ENCODE data around the gene SLC28A1. TPM values are rescaled to one million over a fixed set of nuclear protein-coding genes. Genes with fewer than 3 reads are reported as not detected.

SLC28A1 gene
- polyA plus RNA-seq, 1 of the 3 experiments (the other 2 are of a cell fraction): not detected

- Histone ChIP-seq H3K9me3 (no peaks in the 10 kb centered on the region), H4K20me1 (ENCODE audit: insufficient read depth) (no peaks in the 10 kb centered on the region), H3K4me1 (ENCODE audit: control insufficient read depth in 1 of 2, insufficient read depth in 2 of 2, low read depth in 1 of 2, low read length in 1 of 2) (peaks cover 0 to 7% of the 10 kb centered on the region in 2 experiments; a peak in 3 of 4 replicates), H3K79me2 (ENCODE audit: insufficient read depth) (no peaks in the 10 kb centered on the region), H3K27me3 (ENCODE audit: insufficient read depth) (no peaks in the 10 kb centered on the region), H3K4me2 (peak overlapping the region; percentile 35; the same call in 1 of the 2 replicates), H3K36me3 (replicated peaks in 1 of 2; ENCODE audit: control insufficient read depth in 1 of 2, insufficient read depth in 2 of 2, low read length in 1 of 2) (no peaks in the 10 kb centered on the region), H2AFZ (ENCODE audit: low read depth) (no peak overlapping the region; the same call in 1 of the 2 replicates), H3K9ac (peak overlapping the region; percentile 26; the same call in 1 of the 2 replicates), H3K9me2 (no peaks in the 10 kb centered on the region), H3K27ac (ENCODE audit: low read depth in 2 of 2, low read length in 1 of 2) (peak overlapping the region in 1 of 2 experiments; percentile 95; a peak in 2 of 4 replicates), H3F3A (replicated peaks; ENCODE audit: insufficient read depth) (peaks cover 23% of the 10 kb centered on the region), H3K4me3 (ENCODE audit: low read depth in 2 of 2, low read length in 1 of 2) (peak overlapping the region in 1 of 2 experiments; percentile 5; a peak in 1 of 4 replicates)
- WGBS (ENCODE audit: low lambda C conversion rate): 45% methylated on average over 4 of the region's 4 CpGs
- POLR2A ChIA-PET: no interaction called here
- DNase-seq: no peak
- CTCF ChIA-PET: interaction anchor here (0.5 to 1.4 kb wide), 6 partner anchors 20 to 361 kb away, joined by 3 to 7 read pairs (median 3); no protein-coding TSS in a partner anchor
- TF ChIP-seq GATA2 (CRISPR knock-in tag; IDR thresholded peaks at IDR 0.05) (no peak), MAX (IDR thresholded peaks at IDR 0.05; ENCODE audit: low read depth) (peak; percentile 29; the same call in 1 of the 2 replicates), RFX5 (IDR thresholded peaks at IDR 0.05; ENCODE audit: low read length) (no peak), GABPA (IDR thresholded peaks at IDR 0.05; ENCODE audit: low read depth) (no peak), NFIC (IDR thresholded peaks at IDR 0.05; ENCODE audit: borderline replicate concordance) (peak; percentile 88), PBX3 (IDR thresholded peaks at IDR 0.05) (peak; percentile 93), USF1 (IDR thresholded peaks at IDR 0.05; ENCODE audit: borderline replicate concordance, low read depth) (0 out of 2 replicates have a peak, but pooled peaks have one; percentile 27), USF2 (IDR thresholded peaks at IDR 0.05; ENCODE audit: borderline replicate concordance, low read depth, low read length) (no peak), SMC3 (IDR thresholded peaks at IDR 0.05; ENCODE audit: low read depth, low read length) (no peak), MEF2A (IDR thresholded peaks at IDR 0.05; ENCODE audit: borderline replicate concordance, low read depth) (no peak), NRF1 (IDR thresholded peaks at IDR 0.05; ENCODE audit: low read depth, low read length) (no peak), FOSL2 (IDR thresholded peaks at IDR 0.05; ENCODE audit: borderline replicate concordance, low read depth) (peak; percentile 92), CHD2 (IDR thresholded peaks at IDR 0.05; ENCODE audit: low read length, partially characterized antibody) (no peak), TAF1 (IDR thresholded peaks at IDR 0.05; ENCODE audit: borderline replicate concordance, low read depth, low read length) (no peak), RXRA (IDR thresholded peaks at IDR 0.05; ENCODE audit: borderline replicate concordance, low read depth) (peak; percentile 84), RAD21 (IDR thresholded peaks at IDR 0.05; ENCODE audit: low read length) (no peak), TEAD4 (IDR thresholded peaks at IDR 0.05; ENCODE audit: borderline replicate concordance, insufficient read depth) (peak; percentile 71), JUND (IDR thresholded peaks at IDR 0.05) (peak; percentile 85), POLR2AphosphoS5 (IDR thresholded peaks at IDR 0.05; ENCODE audit: low read depth, low read length) (peak; percentile 55; the same call in 1 of the 2 replicates), FOXM1 (IDR thresholded peaks at IDR 0.05; ENCODE audit: low read depth) (no peak), YY1 (IDR thresholded peaks at IDR 0.05; ENCODE audit: low read depth) (0 out of 2 replicates have a peak, but pooled peaks have one; percentile 40), EP300 (IDR thresholded peaks at IDR 0.05; ENCODE audit: borderline replicate concordance in 1 of 2, low read depth in 1 of 2, low read length in 1 of 2) (peak in 1 of 2 experiments; percentile 80; a peak in 2 of 4 replicates)
- TF ChIP-seq, protein P1, sequence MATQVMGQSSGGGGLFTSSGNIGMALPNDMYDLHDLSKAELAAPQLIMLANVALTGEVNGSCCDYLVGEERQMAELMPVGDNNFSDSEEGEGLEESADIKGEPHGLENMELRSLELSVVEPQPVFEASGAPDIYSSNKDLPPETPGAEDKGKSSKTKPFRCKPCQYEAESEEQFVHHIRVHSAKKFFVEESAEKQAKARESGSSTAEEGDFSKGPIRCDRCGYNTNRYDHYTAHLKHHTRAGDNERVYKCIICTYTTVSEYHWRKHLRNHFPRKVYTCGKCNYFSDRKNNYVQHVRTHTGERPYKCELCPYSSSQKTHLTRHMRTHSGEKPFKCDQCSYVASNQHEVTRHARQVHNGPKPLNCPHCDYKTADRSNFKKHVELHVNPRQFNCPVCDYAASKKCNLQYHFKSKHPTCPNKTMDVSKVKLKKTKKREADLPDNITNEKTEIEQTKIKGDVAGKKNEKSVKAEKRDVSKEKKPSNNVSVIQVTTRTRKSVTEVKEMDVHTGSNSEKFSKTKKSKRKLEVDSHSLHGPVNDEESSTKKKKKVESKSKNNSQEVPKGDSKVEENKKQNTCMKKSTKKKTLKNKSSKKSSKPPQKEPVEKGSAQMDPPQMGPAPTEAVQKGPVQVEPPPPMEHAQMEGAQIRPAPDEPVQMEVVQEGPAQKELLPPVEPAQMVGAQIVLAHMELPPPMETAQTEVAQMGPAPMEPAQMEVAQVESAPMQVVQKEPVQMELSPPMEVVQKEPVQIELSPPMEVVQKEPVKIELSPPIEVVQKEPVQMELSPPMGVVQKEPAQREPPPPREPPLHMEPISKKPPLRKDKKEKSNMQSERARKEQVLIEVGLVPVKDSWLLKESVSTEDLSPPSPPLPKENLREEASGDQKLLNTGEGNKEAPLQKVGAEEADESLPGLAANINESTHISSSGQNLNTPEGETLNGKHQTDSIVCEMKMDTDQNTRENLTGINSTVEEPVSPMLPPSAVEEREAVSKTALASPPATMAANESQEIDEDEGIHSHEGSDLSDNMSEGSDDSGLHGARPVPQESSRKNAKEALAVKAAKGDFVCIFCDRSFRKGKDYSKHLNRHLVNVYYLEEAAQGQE (IDR thresholded peaks at IDR 0.05; ENCODE audit: low read depth, low read length): 0 out of 2 replicates have a peak, but pooled peaks have one; percentile 32
- TF ChIP-seq, protein P2, sequence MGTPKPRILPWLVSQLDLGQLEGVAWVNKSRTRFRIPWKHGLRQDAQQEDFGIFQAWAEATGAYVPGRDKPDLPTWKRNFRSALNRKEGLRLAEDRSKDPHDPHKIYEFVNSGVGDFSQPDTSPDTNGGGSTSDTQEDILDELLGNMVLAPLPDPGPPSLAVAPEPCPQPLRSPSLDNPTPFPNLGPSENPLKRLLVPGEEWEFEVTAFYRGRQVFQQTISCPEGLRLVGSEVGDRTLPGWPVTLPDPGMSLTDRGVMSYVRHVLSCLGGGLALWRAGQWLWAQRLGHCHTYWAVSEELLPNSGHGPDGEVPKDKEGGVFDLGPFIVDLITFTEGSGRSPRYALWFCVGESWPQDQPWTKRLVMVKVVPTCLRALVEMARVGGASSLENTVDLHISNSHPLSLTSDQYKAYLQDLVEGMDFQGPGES (IDR thresholded peaks at IDR 0.05; ENCODE audit: low read depth, low read length): no peak
Observed at GRCh38 chr15:84947947-84948830, 63.7 kb downstream of the SLC28A1 start.

Data from SK-N-SH (cell line).